ENCODE data around the gene C17orf107. TPM values are rescaled to one million over a fixed set of nuclear protein-coding genes. Genes with fewer than 3 reads are reported as not detected.
A peak's percentile ranks its signal among the peaks of the same experiment; 100 is the strongest.
"Not testable (repeated sequence)": the region's sequence is repeated elsewhere in the genome, so short reads cannot be mapped to it uniquely, and the experiment has no call there.

The C17orf107 gene
- total RNA-seq, 2 experiments from 2014 or later, result 28.9 to 30.5 TPM

GRCh38 chr17:4901648-4902344 is 2.5 kb downstream of the C17orf107 start:
- no peak for TF ChIP-seq CTCF (IDR thresholded peaks at IDR 0.05)
- ChIA-PET POLR2A (interaction anchor here (0.9 to 5.9 kb wide), 8 partner anchors 7 to 192 kb away, joined by 3 to 54 read pairs (median 6); partner anchors contain the start of genes CAMTA2, RNF167, SLC25A11 and SPAG7), CTCF (interaction anchor here (1.2 to 1.5 kb wide), 2 partner anchors 79 to 85 kb away, joined by 3 read pairs; partner anchors contain the start of gene CAMTA2)
- Mint-ChIP-seq H3K27me3 (peaks cover 10% of the 10 kb centered on the region), H3K27ac (peak overlapping the region; percentile 94), H3K36me3 (ENCODE audit: low read depth) (peaks cover 25% of the 10 kb centered on the region), H3K4me3 (peak overlapping the region; percentile 87), H3K9me3 (no peaks in the 10 kb centered on the region), H3K4me1 (ENCODE audit: low read depth) (peaks cover 37% of the 10 kb centered on the region)
- H3K9me3 ChIP-seq (ENCODE audit: control insufficient read depth in 1 of 2, insufficient read depth in 1 of 2, low read length in 2 of 2), result peaks cover 0 to 18% of the 10 kb centered on the region in 2 experiments
- H3K36me3 ChIP-seq (ENCODE audit: insufficient read depth, low read length), result peaks cover 2% of the 10 kb centered on the region
- H3K4me1 ChIP-seq (ENCODE audit: insufficient read depth, low read length), result peaks cover 52% of the 10 kb centered on the region
- H3K27ac ChIP-seq (ENCODE audit: low read depth in 1 of 2, low read length in 2 of 2), result no peak overlapping the region
- no peaks in the 10 kb centered on the region for H3K27me3 ChIP-seq (ENCODE audit: control insufficient read depth in 1 of 2, insufficient read depth in 2 of 2, low read length in 2 of 2)
- H3K4me3 ChIP-seq (ENCODE audit: low read length), result peak overlapping the region; percentile 81
- DNase-seq (peak in 6 of 14 experiments; percentile 18 to 70 (median 33)), ATAC-seq (ENCODE audit: poor library complexity) (no peak)
- intact Hi-C loops (cut with DNase I, micrococcal nuclease), result loop anchor here (5.0 kb wide), 3 partner anchors 41 to 334 kb away; partner anchors contain the start of genes GLTPD2 (in 1 of the 2), RNF167 (in 1 of the 2), SLC25A11 (in 1 of the 2) and VMO1 (in 1 of the 2)

DNA sequence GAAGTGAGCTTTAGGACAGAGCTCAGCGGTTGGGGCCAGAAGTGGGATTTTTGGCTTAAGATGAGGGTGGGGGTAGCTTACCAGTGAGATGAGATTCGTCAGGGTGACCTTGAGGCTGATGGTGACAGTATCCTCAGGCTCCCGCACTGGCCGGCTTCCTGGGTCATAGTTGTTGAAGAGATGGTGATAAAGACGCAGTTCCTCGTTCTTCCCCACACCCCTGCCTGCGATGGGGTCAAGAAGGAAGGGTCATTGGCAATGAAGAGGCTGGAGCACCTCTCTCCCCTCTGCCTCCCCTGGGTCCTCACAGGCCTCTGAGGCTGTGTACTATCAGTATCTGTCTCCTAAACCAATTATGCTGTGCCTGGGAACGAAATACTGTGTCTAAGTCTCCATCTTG is 3.2 kb downstream of the C17orf107 start:
- Mint-ChIP-seq H3K36me3 (ENCODE audit: low read depth) (peaks cover 19% of the 10 kb centered on the region), H3K27ac (peak overlapping the region; percentile 94), H3K4me3 (peak overlapping the region; percentile 76), H3K4me1 (ENCODE audit: low read depth) (peaks cover 37% of the 10 kb centered on the region), H3K9me3 (no peaks in the 10 kb centered on the region), H3K27me3 (peaks cover 10% of the 10 kb centered on the region)
- H3K4me1 ChIP-seq (ENCODE audit: insufficient read depth, low read length), result peaks cover 52% of the 10 kb centered on the region
- POLR2A ChIA-PET, result interaction anchor here (0.9 to 5.9 kb wide), 7 partner anchors 37 to 193 kb away, joined by 3 to 54 read pairs (median 4); partner anchors contain the start of genes PFN1, RNF167, SLC25A11 and SPAG7
- DNase-seq (peak in 1 of 14 experiments; percentile 36), ATAC-seq (ENCODE audit: poor library complexity) (no peak)
- no peak overlapping the region for H3K4me3 ChIP-seq (ENCODE audit: low read length)
- CTCF ChIA-PET, result interaction anchor here (1.0 to 1.6 kb wide), 4 partner anchors 37 to 85 kb away, joined by 3 to 7 read pairs (median 4); partner anchors contain the start of genes CAMTA2, RNF167, SLC25A11 and SPAG7
- H3K27ac ChIP-seq (ENCODE audit: low read depth in 1 of 2, low read length in 2 of 2), result no peak overlapping the region
- no peaks in the 10 kb centered on the region for H3K27me3 ChIP-seq (ENCODE audit: control insufficient read depth in 1 of 2, insufficient read depth in 2 of 2, low read length in 2 of 2)
- peaks cover 0 to 18% of the 10 kb centered on the region in 2 experiments for H3K9me3 ChIP-seq (ENCODE audit: control insufficient read depth in 1 of 2, insufficient read depth in 1 of 2, low read length in 2 of 2)
- no peaks in the 10 kb centered on the region for H3K36me3 ChIP-seq (ENCODE audit: insufficient read depth, low read length)
- intact Hi-C loops (cut with DNase I, micrococcal nuclease), result loop anchor here (5.0 kb wide), 3 partner anchors 40 to 335 kb away; partner anchors contain the start of genes GLTPD2 (in 1 of the 2), RNF167 (in 1 of the 2), SLC25A11 (in 1 of the 2) and VMO1 (in 1 of the 2)
- no peak for TF ChIP-seq CTCF (IDR thresholded peaks at IDR 0.05)

DNA sequence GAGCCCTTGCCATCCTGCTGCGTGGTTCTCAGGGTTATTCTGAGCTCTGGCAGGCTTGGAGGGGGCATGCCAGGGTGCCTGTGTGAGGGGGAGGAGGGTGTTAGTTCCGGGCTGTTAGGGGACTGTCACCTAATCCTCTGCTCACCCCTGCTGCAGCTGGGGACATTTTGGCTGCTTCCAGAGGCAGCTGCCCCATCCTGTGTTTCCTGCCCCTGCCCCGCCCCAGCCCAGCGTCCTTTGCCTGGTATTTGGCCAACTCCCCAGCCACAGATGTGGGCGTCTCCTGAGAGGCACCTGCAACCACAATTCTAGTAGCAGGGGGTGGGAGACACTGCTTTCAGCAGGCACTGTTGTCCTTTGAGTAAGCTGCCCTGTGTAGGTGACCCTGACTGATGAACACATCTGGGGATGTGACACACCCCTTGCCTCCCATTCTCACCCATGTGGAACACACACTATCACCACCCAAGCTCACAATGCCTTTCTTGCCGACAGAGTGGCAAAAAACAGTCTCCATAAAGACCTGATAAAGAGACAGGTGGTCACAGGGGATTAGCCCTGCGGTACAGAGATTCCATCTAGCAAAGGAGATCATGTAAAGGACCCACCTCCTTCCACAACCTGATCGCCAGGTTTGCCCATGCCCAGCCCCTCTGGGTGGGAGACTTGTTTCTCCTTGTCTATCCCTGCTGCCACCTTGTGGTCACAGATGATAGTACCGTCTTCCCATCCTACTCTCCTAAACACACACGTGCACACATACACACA is 3.9 kb downstream of the C17orf107 start, which contains the start of gene CHRNE:
Gene CHRNE, minus strand, starts transcription at position 48 of the 768 bp plus-strand sequence. Its CDS starts 35 bp downstream, at position 13.
- Histone ChIP-seq H3K4me3 (ENCODE audit: low read length) (no peak within 1 kb of the TSS), H3K27me3 (ENCODE audit: control insufficient read depth in 1 of 2, insufficient read depth in 2 of 2, low read length in 2 of 2) (no peaks in the 10 kb centered on the region), H3K27ac (ENCODE audit: low read depth in 1 of 2, low read length in 2 of 2) (no peak within 1 kb of the TSS), H3K4me1 (ENCODE audit: insufficient read depth, low read length) (peaks cover 54% of the 10 kb centered on the region), H3K9me3 (ENCODE audit: control insufficient read depth in 1 of 2, insufficient read depth in 1 of 2, low read length in 2 of 2) (peaks cover 0 to 18% of the 10 kb centered on the region in 2 experiments), H3K36me3 (ENCODE audit: insufficient read depth, low read length) (no peaks in the 10 kb centered on the region)
- peak within 1 kb of the TSS; percentile 94 for H3K27ac Mint-ChIP-seq
- CTCF ChIA-PET, result interaction anchor here (0.5 to 1.6 kb wide), 12 partner anchors 14 to 338 kb away, joined by 3 to 7 read pairs (median 3); partner anchors contain the start of genes ARRB2, CAMTA2, MED11 and RNF167
- peak; percentile 89 for TF ChIP-seq CTCF (IDR thresholded peaks at IDR 0.05)
- H3K4me1 Mint-ChIP-seq (ENCODE audit: low read depth), result peaks cover 35% of the 10 kb centered on the region
- H3K36me3 Mint-ChIP-seq (ENCODE audit: low read depth), result peaks cover 12% of the 10 kb centered on the region
- intact Hi-C loops (cut with DNase I, micrococcal nuclease), result loop anchor here (1.0 to 5.0 kb wide), 4 partner anchors 39 to 336 kb away; partner anchors contain the start of genes GLTPD2 (in 1 of the 2), RNF167 (in 1 of the 2), SLC25A11 (in 1 of the 2) and VMO1 (in 1 of the 2)
- H3K4me3 Mint-ChIP-seq, result peak within 1 kb of the TSS; percentile 76
- DNase-seq, result peak; percentile 55 to 91 (median 70)
- ATAC-seq (ENCODE audit: poor library complexity), result peak; percentile 33
- POLR2A ChIA-PET, result interaction anchor here (0.9 to 5.9 kb wide), 6 partner anchors 36 to 193 kb away, joined by 3 to 54 read pairs (median 4); partner anchors contain the start of genes PFN1, RNF167, SLC25A11 and SPAG7
- peaks cover 10% of the 10 kb centered on the region for H3K27me3 Mint-ChIP-seq
- H3K9me3 Mint-ChIP-seq, result no peaks in the 10 kb centered on the region

DNA sequence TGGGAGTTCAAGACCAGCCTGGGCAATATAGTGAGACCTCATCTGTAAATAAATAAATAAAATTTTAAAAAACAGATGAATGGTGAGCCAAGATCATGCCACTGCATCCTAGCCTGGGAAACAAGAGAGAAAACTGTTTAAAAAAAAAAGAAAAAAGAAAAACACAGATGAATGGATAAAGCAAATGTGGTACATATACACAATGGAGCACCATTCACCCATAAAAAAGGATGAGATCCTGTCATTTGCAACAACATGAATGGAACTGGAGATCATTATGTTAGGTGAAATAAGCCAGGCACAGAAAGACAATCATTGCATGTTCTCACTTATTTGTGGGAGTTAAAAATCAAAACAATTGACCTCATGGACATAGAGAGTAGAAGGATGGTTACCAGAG is 7.3 kb downstream of the C17orf107 start:
- ChIA-PET POLR2A (interaction anchor here (1.5 kb wide), 1 partner anchor 42 kb away, joined by 3 read pairs; the partner anchor contains the start of gene PFN1), CTCF (interaction anchor here (0.6 kb wide), 1 partner anchor 55 kb away, joined by 3 read pairs; no protein-coding TSS in a partner anchor)
- DNase-seq; H3K27me3 ChIP-seq (ENCODE audit: control insufficient read depth in 1 of 2, insufficient read depth in 2 of 2, low read length in 2 of 2); H3K36me3 Mint-ChIP-seq (ENCODE audit: low read depth); H3K9me3 ChIP-seq (ENCODE audit: control insufficient read depth in 1 of 2, insufficient read depth in 1 of 2, low read length in 2 of 2); H3K4me3 Mint-ChIP-seq; H3K4me3 ChIP-seq (ENCODE audit: low read length); H3K27ac ChIP-seq (ENCODE audit: low read depth in 1 of 2, low read length in 2 of 2); ATAC-seq (ENCODE audit: poor library complexity); intact Hi-C loops (cut with DNase I, micrococcal nuclease); H3K27ac Mint-ChIP-seq; H3K9me3 Mint-ChIP-seq; H3K36me3 ChIP-seq (ENCODE audit: insufficient read depth, low read length); H3K27me3 Mint-ChIP-seq: not testable (repeated sequence)
- H3K4me1 Mint-ChIP-seq (ENCODE audit: low read depth), result peaks cover 17% of the 10 kb centered on the region
- H3K4me1 ChIP-seq (ENCODE audit: insufficient read depth, low read length), result peaks cover 40% of the 10 kb centered on the region
